ENCODE data around the gene SLC9C1. TPM values are rescaled to one million over a fixed set of nuclear protein-coding genes. Genes with fewer than 3 reads are reported as not detected.

Gene SLC9C1
- total and polyA plus RNA-seq, 7 donors, result 0.01 to 0.32 (median 0.17) TPM; not detected in 2

GRCh38 chr3:112092496-112093179 is 201.4 kb downstream of the SLC9C1 start:
- Histone ChIP-seq H3K27ac (no peak overlapping the region), H3K9me3 (no peaks in the 10 kb centered on the region), H3K27me3 (ENCODE audit: insufficient read depth in 3 of 3, low read length in 2 of 3) (no peaks in the 10 kb centered on the region), H3K4me1 (no peaks in the 10 kb centered on the region), H3K36me3 (ENCODE audit: insufficient read depth in 1 of 2, low read depth in 1 of 2) (no peaks in the 10 kb centered on the region), H3K4me3 (no peak overlapping the region)
- intact Hi-C loops (cut with DNase I), result no loop called here
- no peak for DNase-seq
- ATAC-seq, result no peak
- 33 to 38% (median 35%) methylated on average over 6 of the region's 6 CpGs for WGBS, 3 donors
- no peak for TF ChIP-seq CTCF (IDR thresholded peaks at IDR 0.05)

- no peak for TF ChIP-seq CTCF (IDR thresholded peaks at IDR 0.05)
- no peak overlapping the region for H3K27ac ChIP-seq
- H3K9me3 ChIP-seq, result no peaks in the 10 kb centered on the region
- WGBS, 3 donors, result 77 to 80% (median 77%) methylated on average over 6 of the region's 6 CpGs
- no peak for ATAC-seq
- no peaks in the 10 kb centered on the region for H3K36me3 ChIP-seq (ENCODE audit: insufficient read depth in 1 of 2, low read depth in 1 of 2)
- intact Hi-C loops (cut with DNase I), result no loop called here
- H3K4me3 ChIP-seq, result no peak overlapping the region
- H3K27me3 ChIP-seq (ENCODE audit: insufficient read depth in 3 of 3, low read length in 2 of 3), result no peaks in the 10 kb centered on the region
- DNase-seq, result no peak
- no peaks in the 10 kb centered on the region for H3K4me1 ChIP-seq
Observed at GRCh38 chr3:112090887-112091586, 203.0 kb downstream of the SLC9C1 start.

Other genes with a start within 250 kb of the SLC9C1 start
- 1 to 10 TPM in 3 of 4 donors, under 1 TPM in 1; 0.86 to 2.8 (median 2.0) TPM for gene C3orf52, start 207.8 kb downstream of the SLC9C1 start, total RNA-seq
- 1 to 10 TPM in 2 of 3 donors, under 1 TPM in 1; 0.62 to 5.9 (median 1.9) TPM for gene C3orf52, start 207.8 kb downstream of the SLC9C1 start, polyA plus RNA-seq
- not detected for gene GCSAM, start 161.0 kb downstream of the SLC9C1 start, total RNA-seq
- under 1 TPM; 0.01 to 0.25 (median 0.04) TPM for gene GCSAM, start 161.0 kb downstream of the SLC9C1 start, polyA plus RNA-seq
- 1 to 10 TPM in 2 of 4 donors, under 1 TPM in 2; 0.59 to 1.5 (median 0.90) TPM for gene CD200, start 38.9 kb upstream of the SLC9C1 start, total RNA-seq
- under 1 TPM; 0.67 to 0.75 (median 0.68) TPM for gene CD200, start 38.9 kb upstream of the SLC9C1 start, polyA plus RNA-seq
- under 1 TPM in 2 of 4 donors, not detected in 2; 0.13 to 0.32 TPM for gene BTLA, start 205.3 kb upstream of the SLC9C1 start, total RNA-seq
- under 1 TPM; 0.01 to 0.14 (median 0.06) TPM for gene BTLA, start 205.3 kb upstream of the SLC9C1 start, polyA plus RNA-seq